K562 (cell line): ENCODE measurements around the gene G6PC3. TPM values are rescaled to one million over a fixed set of nuclear protein-coding genes. Genes with fewer than 3 reads are reported as not detected.

Experiments used
- BMI1 ChIP-seq: fragments of 150-350 bp; IDR thresholded peaks from 2 replicates; pipeline ENCODE4 v1.6.1; 2014; ENCODE audit warnings: low read length
- CBFA2T2 ChIP-seq: fragments of 450-650 bp; conservative IDR thresholded peaks from 2 replicates; pipeline ENCODE4 v1.6.1; 2017; ENCODE audit warnings: mild to moderate bottlenecking
- EGR1 ChIP-seq: fragments of 450-650 bp; conservative IDR thresholded peaks from 2 replicates; pipeline ENCODE4 v1.6.1; 2017; ENCODE audit warnings: mild to moderate bottlenecking
- GATA2 ChIP-seq: sonication (generic); formaldehyde crosslinking; IDR thresholded peaks from 2 replicates; pipeline ENCODE4 v1.4.0; 2020; ENCODE audit warnings: mild to moderate bottlenecking, missing genetic modification reagents
- IFI16 ChIP-seq: fragments of 250-450 bp; sonication (Bioruptor Pico); IDR thresholded peaks from 2 replicates; pipeline ENCODE4 v2.1.2; 2022; ENCODE audit warnings: mild to moderate bottlenecking, inconsistent platforms
- MEF2A ChIP-seq: IDR thresholded peaks from 2 replicates; pipeline ENCODE4 v1.6.1; 2011; ENCODE audit warnings: low read depth, mild to moderate bottlenecking, low read length, moderate library complexity; ENCODE audit not compliant: control insufficient read depth
- SMAD3 ChIP-seq: fragments of 450-650 bp; formaldehyde crosslinking; conservative IDR thresholded peaks from 2 replicates; pipeline ENCODE4 v1.4.0; 2020; ENCODE audit warnings: mild to moderate bottlenecking
- SMC3 ChIP-seq: conservative IDR thresholded peaks from 2 replicates; pipeline ENCODE4 v1.6.1; 2011; ENCODE audit warnings: low read depth, low read length, improper control_type of control experiment; ENCODE audit not compliant: insufficient read depth
- TCF3 ChIP-seq: sonication (generic); formaldehyde crosslinking; IDR thresholded peaks from 2 replicates; pipeline ENCODE4 v1.4.0; 2020; ENCODE audit warnings: mild to moderate bottlenecking, missing genetic modification reagents
- ZNF23 ChIP-seq: fragments of 250-450 bp; sonication (Bioruptor Pico); IDR thresholded peaks from 2 replicates; pipeline ENCODE4 v1.4.0; 2020; ENCODE audit warnings: mild to moderate bottlenecking
- polyA plus RNA-seq, 8 experiments: library from polyadenylated mRNA; depleted of rRNA in 4 of 8; stranded (reverse) in 5 of 8; unstranded in 3 of 8; fragments of >200 nt; fragmentation: Nextera tagmentation in 2 of 8; fragmentation: Illumina TruSeq in 1 of 8; extraction: Ambion mirVana in 2 of 8; extraction: Trizol in 1 of 8; gene quantifications; 2 replicates each; pipeline versions ENCODE4 v1.2.1 to v1.2.3, GENCODE V29; 2011 to 2014; ENCODE audit warnings: inconsistent platforms in 1 of 8, missing spikeins in 1 of 8
- total RNA-seq, 7 experiments: library from RNA; depleted of rRNA in 6 of 7; stranded (reverse); fragments of >200 nt in 6 of 7; fragmentation: Illumina TruSeq in 2 of 7; extraction: Trizol in 2 of 7; gene quantifications; 2 replicates each; pipeline versions ENCODE4 v1.2.1 to v1.2.3, GENCODE V29; 2011 to 2021; ENCODE audit warnings: low replicate concordance in 1 of 7
- TF ChIP-seq, protein P1 (sequence below), 2 experiments: fragments of 450-650 bp; IDR thresholded peaks; 2 replicates each; pipeline ENCODE4 v1.6.1; 2016; ENCODE audit warnings: mild to moderate bottlenecking in 2 of 2, borderline replicate concordance in 1 of 2, low read depth in 1 of 2, moderate library complexity in 1 of 2
- TF ChIP-seq, protein P2 (sequence below), 2 experiments: fragments of 450-650 bp in 1 of 2; sonication (generic) in 1 of 2; formaldehyde crosslinking in 1 of 2; IDR thresholded peaks in 1 of 2; conservative IDR thresholded peaks in 1 of 2; 2 replicates each; pipeline versions ENCODE4 v1.6.1 to v1.8.1; 2016 to 2023; ENCODE audit warnings: mild to moderate bottlenecking in 2 of 2, moderate library complexity in 2 of 2, inconsistent platforms in 1 of 2, missing genetic modification reagents in 1 of 2
- TF ChIP-seq, protein P3 (sequence below), 3 experiments: IDR thresholded peaks in 2 of 3; conservative IDR thresholded peaks in 1 of 3; 2 replicates each; pipeline ENCODE4 v1.5.1; 2011 to 2012; ENCODE audit warnings: low read length in 3 of 3, mild to moderate bottlenecking in 3 of 3, control low read depth in 2 of 3, improper control_type of control experiment in 1 of 3, inconsistent platforms in 1 of 3, low read depth in 1 of 3, mixed read lengths in 1 of 3, moderate library complexity in 1 of 3; ENCODE audit not compliant: insufficient read depth in 2 of 3
- TF ChIP-seq, protein P4 (sequence below): sonication (generic); formaldehyde crosslinking; IDR thresholded peaks from 2 replicates; pipeline ENCODE4 v1.8.0; 2022; ENCODE audit warnings: missing genetic modification reagents, mild to moderate bottlenecking, moderate library complexity, borderline replicate concordance

The G6PC3 gene
- total and polyA plus RNA-seq, 9 of the 15 experiments (the other 6 are each of a cell fraction or from before 2014, with no cell fraction given): 10.4 to 57.8 (median 31.1) TPM

DNA sequence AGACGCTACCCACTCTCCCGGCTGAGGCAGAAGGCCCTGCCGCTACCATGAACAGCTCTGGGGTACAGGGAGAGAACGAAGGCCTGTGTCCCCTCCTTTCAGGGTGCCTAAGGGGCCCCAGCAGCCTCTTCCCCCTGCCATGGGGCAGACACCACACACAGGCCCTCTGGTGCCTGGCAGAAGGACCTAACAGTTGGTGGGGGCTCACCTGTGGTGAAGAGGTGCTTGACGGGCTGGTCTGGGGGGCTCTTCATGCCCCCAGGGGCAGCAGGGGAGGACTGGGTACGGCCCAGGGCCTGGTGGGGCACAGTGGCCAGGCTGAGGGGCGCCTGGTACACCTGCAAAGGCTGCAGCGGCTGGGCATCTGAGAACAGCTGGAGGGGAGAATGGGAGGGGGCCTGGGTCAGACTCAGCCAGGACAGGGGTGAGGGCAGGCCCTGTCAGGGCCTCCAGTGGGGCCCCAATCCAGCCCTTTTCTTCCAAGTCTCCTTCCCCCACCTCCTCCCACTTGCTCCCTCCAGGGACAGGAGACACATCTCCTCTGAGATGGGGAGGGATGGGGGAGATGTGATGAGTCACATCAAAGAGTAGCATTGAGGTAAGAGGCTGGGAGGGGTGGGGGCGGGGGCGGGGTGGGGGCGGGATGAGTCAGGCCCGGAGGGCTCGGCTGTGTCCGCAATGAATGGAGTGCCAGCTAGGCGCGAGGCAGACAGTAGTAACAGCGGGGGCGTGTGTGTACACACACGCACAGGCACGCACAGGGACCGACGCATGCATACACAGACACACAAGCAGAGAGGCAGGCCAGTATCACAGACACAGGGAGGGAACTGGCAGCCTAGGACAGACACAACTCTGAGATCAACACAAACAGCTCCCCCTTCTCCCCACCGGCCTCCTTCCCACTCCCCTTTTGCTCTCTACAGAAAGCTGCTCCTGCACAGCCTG, 16.1 kb downstream of the G6PC3 start (continued):
- TF ChIP-seq, protein P1, sequence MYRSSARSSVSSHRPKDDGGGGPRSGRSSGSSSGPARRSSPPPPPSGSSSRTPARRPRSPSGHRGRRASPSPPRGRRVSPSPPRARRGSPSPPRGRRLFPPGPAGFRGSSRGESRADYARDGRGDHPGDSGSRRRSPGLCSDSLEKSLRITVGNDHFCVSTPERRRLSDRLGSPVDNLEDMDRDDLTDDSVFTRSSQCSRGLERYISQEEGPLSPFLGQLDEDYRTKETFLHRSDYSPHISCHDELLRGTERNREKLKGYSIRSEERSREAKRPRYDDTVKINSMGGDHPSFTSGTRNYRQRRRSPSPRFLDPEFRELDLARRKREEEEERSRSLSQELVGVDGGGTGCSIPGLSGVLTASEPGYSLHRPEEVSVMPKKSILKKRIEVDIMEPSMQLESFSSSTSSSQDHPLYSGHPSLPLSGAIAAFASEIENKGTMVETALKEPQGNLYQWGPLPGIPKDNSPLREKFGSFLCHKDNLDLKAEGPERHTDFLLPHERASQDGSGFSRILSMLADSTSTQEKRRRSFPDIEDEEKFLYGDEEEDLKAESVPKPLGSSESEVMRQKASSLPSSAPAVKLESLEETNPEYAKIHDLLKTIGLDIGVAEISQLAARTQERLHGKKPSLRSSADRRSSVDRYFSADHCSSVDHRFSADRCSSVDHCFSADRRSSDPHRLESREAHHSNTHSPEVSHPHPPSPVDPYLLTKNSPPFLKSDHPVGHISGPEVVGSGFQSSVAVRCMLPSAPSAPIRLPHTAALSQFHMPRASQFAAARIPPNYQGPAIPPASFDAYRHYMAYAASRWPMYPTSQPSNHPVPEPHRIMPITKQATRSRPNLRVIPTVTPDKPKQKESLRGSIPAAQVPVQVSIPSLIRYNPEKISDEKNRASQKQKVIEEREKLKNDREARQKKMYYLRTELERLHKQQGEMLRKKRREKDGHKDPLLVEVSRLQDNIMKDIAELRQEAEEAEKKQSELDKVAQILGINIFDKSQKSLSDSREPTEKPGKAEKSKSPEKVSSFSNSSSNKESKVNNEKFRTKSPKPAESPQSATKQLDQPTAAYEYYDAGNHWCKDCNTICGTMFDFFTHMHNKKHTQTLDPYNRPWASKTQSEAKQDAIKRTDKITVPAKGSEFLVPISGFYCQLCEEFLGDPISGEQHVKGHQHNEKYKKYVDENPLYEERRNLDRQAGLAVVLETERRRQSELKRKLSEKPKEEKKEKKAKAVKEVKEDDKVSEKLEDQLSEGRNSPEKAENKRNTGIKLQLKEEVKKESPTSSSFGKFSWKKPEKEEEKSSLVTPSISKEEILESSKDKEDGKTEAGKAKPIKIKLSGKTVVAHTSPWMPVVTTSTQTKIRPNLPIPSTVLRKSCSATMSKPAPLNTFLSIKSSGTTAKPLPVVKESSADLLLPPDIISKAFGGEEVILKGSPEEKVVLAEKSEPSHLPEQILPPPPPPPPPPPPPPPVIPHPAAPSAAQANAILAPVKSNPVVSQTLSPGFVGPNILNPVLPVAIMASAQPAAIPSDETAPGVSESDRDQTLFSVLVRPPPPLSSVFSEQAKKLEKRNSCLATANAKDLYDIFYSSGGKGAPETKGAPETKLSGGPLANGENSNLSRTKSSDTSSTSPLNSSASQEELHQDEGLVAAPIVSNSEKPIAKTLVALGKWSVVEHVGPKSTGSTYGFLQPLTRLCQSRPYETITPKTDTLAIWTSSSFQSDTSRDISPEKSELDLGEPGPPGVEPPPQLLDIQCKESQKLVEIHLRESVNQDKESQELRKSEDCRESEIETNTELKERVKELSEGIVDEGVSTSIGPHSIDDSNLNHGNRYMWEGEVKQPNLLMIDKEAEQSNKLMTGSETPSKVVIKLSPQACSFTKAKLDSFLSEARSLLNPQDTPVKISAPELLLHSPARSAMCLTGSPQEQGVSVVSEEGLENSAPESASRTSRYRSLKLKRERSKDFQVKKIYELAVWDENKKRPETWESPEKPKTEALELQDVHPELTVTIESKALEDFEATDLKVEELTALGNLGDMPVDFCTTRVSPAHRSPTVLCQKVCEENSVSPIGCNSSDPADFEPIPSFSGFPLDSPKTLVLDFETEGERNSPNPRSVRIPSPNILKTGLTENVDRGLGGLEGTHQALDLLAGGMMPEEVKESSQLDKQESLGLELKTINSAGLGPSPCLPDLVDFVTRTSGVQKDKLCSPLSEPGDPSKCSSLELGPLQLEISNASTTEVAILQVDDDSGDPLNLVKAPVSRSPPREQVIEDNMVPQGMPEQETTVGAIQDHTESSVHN (IDR thresholded peaks at IDR 0.05; ENCODE audit: borderline replicate concordance in 1 of 2, low read depth in 1 of 2): no peak
- TF ChIP-seq TCF3 (CRISPR knock-in tag) (no peak), EGR1 (peak; percentile 98), ZNF23 (CRISPR knock-in tag) (no peak), SMC3 (no peak), BMI1 (no peak), GATA2 (CRISPR knock-in tag) (no peak), MEF2A (0 out of 2 replicates have a peak, but pooled peaks have one; percentile 17), IFI16 (CRISPR knock-in tag) (no peak), SMAD3 (CRISPR knock-in tag) (no peak), CBFA2T2 (no peak)
- TF ChIP-seq, protein P2, sequence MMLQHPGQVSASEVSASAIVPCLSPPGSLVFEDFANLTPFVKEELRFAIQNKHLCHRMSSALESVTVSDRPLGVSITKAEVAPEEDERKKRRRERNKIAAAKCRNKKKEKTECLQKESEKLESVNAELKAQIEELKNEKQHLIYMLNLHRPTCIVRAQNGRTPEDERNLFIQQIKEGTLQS (IDR thresholded peaks at IDR 0.05): peak; percentile 56
- TF ChIP-seq, protein P2 (CRISPR knock-in tag; conservative IDR thresholded peaks at IDR 0.05): no peak
- TF ChIP-seq, protein P3, sequence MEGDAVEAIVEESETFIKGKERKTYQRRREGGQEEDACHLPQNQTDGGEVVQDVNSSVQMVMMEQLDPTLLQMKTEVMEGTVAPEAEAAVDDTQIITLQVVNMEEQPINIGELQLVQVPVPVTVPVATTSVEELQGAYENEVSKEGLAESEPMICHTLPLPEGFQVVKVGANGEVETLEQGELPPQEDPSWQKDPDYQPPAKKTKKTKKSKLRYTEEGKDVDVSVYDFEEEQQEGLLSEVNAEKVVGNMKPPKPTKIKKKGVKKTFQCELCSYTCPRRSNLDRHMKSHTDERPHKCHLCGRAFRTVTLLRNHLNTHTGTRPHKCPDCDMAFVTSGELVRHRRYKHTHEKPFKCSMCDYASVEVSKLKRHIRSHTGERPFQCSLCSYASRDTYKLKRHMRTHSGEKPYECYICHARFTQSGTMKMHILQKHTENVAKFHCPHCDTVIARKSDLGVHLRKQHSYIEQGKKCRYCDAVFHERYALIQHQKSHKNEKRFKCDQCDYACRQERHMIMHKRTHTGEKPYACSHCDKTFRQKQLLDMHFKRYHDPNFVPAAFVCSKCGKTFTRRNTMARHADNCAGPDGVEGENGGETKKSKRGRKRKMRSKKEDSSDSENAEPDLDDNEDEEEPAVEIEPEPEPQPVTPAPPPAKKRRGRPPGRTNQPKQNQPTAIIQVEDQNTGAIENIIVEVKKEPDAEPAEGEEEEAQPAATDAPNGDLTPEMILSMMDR (IDR thresholded peaks at IDR 0.05 in 2 of 3, conservative IDR thresholded peaks at IDR 0.05 in 1 of 3; ENCODE audit: insufficient read depth in 2 of 3, low read depth in 1 of 3, low read length in 3 of 3): no peak
- TF ChIP-seq, protein P4, sequence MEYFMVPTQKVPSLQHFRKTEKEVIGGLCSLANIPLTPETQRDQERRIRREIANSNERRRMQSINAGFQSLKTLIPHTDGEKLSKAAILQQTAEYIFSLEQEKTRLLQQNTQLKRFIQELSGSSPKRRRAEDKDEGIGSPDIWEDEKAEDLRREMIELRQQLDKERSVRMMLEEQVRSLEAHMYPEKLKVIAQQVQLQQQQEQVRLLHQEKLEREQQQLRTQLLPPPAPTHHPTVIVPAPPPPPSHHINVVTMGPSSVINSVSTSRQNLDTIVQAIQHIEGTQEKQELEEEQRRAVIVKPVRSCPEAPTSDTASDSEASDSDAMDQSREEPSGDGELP (CRISPR knock-in tag): peak; percentile 50; the same call in 1 of the 2 replicates
